SH-SY5Y (cell line): ENCODE results near the gene HINT1.

ENCODE experiments used
- GATA2 ChIP-seq: IDR thresholded peaks from 2 replicates; pipeline ENCODE4 v1.6.1; 2011; ENCODE audit warnings: mild to moderate bottlenecking, low read depth, low read length
- GATA3 ChIP-seq: IDR thresholded peaks from 2 replicates; pipeline ENCODE4 v1.6.1; 2011; ENCODE audit warnings: low read depth, mild to moderate bottlenecking, low read length, moderate library complexity

DNA sequence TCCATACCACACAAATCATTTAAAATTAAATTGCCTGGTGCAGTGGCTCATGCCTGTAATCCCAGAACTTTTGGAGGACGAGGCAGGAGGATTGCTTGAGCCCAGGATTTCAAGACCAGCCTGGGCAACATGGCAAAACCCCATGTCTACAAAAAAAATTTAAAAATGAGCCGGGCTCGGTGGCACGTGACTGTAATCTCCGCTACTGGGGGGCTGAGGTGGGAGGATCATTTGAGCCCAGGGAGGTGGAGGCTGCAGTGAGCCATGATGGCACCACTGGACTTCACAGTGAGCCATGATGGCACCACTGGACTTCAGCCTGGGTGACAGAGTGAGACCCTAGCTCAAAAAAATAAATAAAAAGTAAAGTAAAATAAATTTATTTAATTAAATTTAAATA is 46.6 kb upstream of the HINT1 start:
- no peak for TF ChIP-seq GATA3
- no peak for TF ChIP-seq GATA2
